ENCODE data around the gene ARRDC5.
"Not testable (repeated sequence)": the region's sequence is repeated elsewhere in the genome, so short reads cannot be mapped to it uniquely, and the experiment has no call there.

ARRDC5 gene

DNA sequence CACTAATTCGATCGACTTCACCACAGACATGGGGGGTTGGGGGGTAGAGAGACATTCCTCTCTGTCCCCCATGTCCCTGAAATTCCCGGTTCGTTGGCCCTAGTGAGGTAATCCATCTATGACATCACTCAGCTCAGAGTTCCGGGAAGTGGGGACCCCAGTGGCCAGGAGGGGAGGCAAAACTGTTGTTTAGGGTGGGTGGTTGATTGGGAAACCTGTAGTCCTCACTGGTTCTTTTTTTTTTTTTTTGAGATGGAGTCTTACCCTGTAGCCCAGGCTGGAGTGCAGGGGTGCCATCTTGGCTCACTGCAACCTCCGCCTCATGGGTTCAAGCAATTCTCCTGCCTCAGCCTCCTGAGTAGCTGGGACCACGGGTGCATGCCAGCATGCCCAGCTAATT is at the start of gene ARRDC5:
TSS of gene ARRDC5 (minus strand) at position 101 of the 400 bp plus-strand sequence. CDS start at position 30, 71 bp downstream.
- DNase-seq (ENCODE audit: low read depth, low spot score), result no peak

DNA sequence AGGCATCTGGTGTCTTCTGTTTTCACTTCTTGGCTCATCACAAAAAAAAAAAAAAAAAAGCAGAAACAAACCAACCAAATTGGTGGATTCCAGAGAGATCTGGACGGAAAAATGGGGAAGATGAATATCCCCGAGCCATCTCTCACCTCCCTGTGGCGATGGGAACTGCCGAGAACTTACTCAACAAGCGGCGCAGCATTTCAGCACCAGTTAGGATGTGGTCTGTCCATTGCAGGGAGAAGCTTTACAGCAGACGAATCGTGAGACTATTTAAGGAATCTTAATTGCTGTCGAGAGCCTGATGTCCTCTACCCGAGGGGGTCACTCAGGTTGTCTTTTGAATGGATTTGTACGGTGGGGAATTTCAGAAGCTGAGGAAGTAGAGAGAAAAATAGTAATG is 49.0 kb upstream of the ARRDC5 start:
- DNase-seq (ENCODE audit: low read depth, low spot score), result no peak

DNA sequence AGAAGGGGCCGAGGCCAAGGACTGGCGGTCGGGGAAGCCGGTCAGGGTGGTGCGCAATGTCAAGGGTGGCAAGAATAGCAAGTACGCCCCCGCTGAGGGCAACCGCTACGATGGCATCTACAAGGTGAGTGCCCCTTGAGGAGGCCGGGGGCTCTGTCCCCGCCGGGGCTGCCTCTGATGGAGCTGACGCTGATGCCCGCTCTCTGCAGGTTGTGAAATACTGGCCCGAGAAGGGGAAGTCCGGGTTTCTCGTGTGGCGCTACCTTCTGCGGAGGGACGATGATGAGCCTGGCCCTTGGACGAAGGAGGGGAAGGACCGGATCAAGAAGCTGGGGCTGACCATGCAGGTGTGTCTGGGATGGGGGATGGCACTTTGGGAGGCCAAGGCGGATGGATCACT is 48.0 kb upstream of the ARRDC5 start:
- not testable (repeated sequence) for DNase-seq (ENCODE audit: low read depth, low spot score)

DNA sequence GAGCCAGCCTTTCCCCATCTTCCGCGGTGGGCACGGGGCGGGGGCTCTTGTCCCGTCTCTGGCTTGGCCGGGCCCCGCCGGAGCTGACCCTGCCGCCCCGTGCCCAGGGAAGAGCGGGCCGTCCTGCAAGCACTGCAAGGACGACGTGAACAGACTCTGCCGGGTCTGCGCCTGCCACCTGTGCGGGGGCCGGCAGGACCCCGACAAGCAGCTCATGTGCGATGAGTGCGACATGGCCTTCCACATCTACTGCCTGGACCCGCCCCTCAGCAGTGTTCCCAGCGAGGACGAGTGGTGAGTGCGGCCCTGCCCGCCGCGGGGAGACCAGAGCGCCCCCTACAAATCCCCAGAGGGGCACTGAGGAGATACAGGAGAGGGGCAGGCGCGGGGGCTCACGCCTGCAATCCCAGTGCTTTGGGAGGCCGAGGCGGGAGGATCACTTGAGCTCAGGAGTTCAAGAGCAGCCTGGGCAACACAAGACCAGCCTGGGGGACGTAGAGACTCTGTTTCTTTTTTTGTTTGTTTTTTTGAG is 39.0 kb upstream of the ARRDC5 start:
- not testable (repeated sequence) for DNase-seq (ENCODE audit: low read depth, low spot score)

DNA sequence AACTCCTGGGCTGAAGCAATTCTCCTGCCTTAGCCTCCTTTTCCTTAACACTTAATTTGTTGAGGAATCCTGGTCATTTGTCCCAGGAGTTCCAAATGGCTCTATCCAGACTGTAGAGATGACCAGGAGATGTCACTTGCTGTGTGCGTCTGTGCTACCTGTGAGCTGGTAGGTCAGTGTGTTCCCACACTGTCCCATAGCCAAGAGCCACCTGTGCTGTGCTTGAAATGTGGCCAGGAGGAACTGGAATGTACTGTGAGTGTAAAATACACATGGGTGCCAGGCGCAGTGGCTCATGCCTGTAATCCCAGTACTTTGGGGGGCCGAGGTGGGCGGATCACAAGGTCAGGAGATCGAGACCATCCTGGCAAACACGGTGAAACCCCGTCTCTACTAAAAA is 36.8 kb upstream of the ARRDC5 start:
- DNase-seq (ENCODE audit: low read depth, low spot score), result no peak

DNA sequence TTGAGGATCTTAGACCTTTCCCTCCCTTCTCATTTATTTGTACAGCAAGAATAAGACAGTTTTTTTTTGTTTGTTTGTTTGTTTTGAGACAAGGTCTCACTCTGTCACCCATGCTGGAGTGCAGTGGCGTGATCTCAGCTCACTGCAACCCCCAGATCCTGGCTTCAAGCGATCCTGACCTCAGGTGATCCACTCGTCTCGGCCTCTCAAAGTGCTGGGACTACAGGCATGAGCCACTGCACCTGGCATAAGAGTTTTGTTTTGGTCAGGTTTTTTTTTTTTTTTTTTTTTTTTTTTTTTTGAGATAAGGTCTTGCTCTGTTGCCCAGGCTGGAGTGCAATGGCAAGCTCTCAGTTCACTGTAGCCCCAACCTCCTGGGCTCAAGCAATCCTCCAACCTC is 35.8 kb upstream of the ARRDC5 start:
- DNase-seq (ENCODE audit: low read depth, low spot score), result not testable (repeated sequence)

DNA sequence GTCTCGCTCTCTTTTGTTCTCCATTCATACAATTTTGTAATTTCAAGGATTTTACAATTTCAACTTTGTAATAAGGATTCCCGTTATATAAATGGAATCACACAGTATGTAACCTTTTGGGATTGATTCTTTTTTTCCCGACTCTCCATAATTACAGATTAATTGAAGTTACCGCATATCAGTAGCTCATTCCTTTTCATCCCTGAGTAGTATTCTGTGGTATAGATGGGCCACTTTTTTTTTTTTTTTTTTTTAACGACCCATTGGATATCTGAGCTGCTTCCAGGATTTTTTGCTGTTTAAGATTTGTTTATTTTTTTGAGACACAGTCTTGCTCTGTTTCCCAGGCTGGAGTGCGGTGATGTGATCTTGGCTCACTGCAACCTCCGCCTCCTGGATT is 34.4 kb upstream of the ARRDC5 start:
- DNase-seq (ENCODE audit: low read depth, low spot score), result no peak

DNA sequence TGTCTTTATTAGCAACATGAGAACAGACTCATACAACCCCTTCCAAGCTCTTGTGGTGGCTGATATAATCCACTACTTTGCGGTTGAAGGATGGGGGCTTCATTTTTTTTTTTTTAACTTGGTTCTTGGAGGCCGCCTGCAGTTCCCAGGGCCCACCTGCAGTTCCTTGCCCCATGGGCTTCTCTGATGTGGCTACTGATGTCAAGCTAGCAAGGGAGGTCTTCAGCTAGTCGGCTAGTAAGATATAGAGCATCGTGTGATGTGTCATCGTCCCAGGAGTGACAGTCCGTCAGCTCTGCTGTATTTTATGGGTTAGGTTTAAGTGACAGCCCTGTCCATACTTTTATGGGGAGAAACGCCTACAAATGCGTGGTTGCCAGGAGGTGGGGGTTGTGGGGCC is 32.7 kb upstream of the ARRDC5 start:
- no peak for DNase-seq (ENCODE audit: low read depth, low spot score)

DNA sequence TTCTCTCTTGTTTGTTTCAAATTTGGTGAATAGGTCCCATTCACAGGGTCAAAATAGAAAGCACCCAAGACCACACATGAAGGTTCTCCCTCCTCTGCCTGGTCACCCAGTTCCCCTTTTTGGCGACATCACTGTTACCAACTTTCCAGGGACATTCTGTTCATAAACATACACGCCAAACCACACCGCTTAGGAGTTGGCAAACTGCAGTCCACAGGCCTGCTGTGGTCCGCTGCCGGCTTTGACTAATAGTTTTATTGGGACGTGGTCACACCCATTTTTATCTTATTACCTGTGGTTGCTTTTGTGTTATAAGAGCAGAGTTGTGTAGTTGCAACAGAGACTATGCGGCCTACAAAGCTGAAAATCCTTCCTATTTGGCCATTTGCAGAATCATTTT is 30.8 kb upstream of the ARRDC5 start:
- no peak for DNase-seq (ENCODE audit: low read depth, low spot score)

DNA sequence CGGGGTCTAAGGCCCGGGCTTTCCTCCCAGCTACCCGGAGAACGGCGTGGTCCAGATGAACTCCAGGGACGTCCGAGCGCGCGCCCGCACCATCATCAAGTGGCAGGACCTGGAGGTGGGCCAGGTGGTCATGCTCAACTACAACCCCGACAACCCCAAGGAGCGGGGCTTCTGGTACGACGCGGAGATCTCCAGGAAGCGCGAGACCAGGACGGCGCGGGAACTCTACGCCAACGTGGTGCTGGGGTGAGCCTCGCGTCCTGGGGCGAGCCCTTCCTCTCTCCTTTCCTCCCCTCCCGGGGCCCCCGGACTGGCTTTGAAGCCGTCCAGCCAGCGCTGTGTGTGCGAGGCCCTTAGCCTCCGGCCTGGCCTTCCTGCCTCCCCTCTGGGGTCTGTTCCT is 30.0 kb upstream of the ARRDC5 start:
- no peak for DNase-seq (ENCODE audit: low read depth, low spot score)

DNA sequence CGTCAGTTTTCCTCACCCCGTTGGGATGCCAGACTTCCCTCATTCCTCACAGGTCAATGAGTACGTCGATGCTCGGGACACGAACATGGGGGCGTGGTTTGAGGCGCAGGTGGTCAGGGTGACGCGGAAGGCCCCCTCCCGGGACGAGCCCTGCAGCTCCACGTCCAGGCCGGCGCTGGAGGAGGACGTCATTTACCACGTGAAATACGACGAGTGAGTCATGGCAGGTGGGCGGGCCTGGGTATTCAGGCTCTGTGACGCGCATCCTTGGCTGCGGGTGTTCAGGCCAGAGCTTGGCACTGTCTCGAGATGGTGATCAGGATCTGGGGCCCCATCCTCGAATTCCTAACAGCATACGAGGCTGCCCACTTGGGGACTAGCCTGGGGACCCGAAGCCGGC is 28.0 kb upstream of the ARRDC5 start:
- no peak for DNase-seq (ENCODE audit: low read depth, low spot score)

DNA sequence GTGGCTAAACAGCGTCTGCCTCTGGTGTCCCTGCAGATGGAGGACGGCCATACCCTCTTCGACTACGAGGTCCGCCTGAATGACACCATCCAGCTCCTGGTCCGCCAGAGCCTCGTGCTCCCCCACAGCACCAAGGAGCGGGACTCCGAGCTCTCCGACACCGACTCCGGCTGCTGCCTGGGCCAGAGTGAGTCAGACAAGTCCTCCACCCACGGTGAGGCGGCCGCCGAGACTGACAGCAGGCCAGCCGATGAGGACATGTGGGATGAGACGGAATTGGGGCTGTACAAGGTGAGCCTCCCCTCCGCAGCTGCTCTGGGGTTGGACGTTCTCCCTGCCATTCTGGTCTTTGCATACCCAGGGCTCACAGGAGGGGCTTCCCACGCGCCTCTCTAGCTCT is 26.5 kb upstream of the ARRDC5 start:
- DNase-seq (ENCODE audit: low read depth, low spot score), result no peak

DNA sequence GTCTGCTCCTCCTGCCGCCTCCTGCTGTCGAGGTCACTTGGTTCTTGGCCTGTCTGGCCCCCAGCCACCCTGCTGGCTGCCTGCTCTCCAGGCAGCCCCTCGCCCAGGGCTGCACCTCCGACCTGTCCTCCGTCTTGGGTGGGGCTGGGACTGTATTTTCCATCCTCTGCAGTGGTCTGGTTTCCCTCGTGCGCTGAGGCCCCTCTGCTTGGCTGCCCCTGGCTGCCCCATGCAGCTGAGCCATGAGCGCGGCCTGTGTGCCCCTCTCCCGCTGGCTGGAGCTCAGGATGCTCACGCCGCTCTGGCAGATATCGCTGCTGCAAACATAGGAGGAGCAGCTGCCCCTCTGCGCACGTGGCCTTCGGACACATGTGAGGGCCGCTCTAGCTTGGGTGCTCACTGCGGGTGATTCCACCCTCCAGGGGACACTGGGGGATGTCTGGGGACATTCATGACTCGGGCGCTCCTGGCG is 20.6 kb upstream of the ARRDC5 start:
- no peak for DNase-seq (ENCODE audit: low read depth, low spot score)

DNA sequence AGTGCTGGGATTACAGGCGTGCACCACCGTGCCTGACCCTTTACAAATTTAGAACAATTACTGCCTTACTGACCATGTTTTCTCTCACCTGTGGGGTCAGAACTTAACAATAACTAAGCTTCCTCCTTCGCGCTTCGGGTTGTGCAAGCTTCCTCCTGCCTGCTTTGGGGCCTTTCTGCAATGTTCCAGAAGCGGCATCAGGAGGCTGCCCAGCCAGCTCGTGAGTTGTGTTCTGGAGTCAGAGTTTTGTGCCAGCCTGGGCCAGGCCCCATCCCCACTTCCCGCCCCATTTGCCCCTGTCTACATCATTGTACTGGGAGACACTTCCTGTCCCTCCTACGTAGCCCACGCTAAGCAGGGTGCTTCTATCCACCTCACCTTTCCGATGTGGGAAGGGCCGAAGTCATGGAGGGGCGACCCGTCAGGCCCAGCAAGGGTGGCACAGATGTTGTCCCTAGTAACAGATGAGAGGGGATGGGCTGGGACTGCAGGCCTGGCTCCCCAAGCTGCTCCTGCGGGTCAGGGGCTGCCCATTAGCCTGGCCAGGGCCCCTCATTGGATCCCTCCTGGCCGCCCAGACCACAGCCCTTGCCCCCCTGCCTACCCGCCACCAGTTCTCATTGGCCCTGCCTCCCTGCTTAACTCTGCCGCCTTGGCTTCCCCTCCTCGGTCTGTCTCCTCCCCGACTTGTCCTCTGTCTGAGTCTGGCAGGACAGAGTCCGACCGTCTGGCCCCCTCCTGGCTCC is 20.0 kb upstream of the ARRDC5 start:
- no peak for DNase-seq (ENCODE audit: low read depth, low spot score)

DNA sequence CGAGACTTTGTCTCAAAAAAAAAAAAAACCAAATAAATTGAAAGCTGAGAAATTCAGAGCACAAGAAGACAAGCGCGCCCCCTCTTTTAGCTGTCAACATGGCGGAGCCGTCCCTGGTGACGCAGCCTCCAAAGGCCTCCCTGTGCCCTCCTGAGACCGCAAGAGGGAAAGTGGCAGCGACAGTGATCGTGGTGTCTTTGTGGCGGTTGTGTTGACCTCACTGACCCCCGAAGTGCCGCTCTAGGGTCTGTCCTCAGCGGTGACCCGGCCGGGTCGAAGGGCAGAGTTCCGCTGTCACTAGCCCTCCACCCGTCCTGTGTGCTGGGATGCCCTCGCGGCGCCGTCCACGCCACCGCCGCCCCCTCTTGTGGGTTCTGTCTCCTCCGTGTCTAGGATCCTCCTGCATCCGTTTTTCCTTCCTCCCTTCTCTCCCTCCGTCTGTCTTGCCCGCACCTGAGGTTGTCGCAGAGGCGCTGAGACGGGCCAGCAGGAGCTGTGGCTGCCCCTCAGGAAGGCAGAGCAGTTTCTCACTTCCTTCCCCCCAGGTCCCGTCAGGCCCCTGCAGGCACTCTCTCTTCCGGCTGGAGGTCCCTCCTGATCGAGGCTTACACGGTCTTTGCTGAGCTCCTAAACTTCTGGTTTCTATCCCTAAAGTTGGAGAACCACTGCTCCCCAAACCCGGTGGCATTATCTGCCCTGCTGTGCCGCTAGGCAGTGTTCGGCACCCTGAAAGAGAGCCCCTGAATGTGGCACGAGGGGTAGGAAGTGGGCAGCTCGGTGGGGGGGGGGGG is 13.8 kb upstream of the ARRDC5 start:
- DNase-seq (ENCODE audit: low read depth, low spot score), result no peak

DNA sequence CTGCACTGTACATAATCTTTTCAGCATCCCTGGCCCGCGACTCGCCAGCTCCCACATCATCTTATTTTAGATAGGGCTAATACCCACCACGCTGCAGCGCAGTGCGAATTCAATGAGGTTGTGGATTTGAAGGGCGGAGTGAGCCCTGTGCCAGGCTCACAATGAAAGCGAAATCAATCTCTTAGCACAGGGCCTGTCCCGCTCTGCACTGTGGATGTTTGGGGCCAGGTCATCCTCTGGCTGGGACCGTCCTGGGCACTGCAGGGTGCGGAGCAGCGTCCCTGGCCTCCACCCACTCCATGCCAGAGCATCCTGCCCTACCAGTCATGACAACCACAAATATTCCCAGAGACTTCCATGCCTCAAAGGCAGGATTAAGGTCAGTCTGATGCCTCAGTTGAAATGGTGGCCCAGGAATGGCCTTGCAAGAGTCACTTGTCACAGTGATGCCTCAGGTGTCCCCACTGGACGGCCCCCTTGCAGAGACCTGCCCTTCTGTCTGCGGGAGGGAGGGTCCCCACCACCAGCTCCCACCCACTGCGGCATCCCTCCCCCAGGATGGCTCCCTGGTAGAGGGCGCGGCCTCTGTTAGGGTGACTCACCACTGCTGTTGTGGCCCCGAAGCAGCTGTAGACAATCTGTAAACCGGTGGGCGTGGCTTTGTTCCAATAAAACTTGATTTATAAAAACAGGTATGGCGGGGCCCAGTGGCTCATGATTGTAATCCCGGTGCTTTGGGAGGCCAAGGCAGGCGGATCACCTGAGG is 12.2 kb upstream of the ARRDC5 start:
- no peak for DNase-seq (ENCODE audit: low read depth, low spot score)

DNA sequence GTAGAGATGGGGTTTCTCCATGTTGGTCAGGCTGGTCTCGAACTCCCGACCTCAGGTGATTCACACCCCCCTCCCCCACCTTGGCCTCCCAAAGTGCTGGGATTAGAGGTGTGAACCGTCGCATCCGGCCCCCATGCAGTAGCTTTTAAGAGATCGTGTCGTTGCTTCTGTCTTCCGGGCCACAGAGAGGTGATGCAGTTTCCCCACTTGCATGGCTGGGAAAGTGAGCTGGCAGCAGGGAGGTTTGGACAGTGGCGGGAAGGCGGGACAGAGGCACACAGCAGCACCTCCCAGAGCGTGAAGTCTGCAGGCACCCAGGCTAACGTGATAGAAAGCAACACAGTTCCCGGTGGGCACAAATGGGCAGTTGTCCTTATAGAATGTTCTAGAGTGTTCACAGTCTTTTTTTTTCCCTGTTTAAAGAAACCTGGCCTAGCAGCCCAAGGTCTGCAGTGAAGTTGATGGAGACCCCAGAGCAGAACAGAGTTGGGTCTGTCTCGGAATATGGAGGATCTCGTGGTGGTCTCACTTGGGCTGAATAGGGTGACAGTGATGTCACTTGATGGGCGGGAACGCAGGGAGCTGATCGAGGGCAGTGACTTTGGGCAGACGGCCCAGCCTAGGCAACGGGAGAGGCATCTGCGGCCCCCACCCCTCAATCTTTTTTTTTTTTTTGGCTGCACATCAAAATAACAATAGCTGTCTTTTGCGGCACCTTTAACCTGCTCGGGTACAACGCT is 11.5 kb upstream of the ARRDC5 start:
- no peak for DNase-seq (ENCODE audit: low read depth, low spot score)

DNA sequence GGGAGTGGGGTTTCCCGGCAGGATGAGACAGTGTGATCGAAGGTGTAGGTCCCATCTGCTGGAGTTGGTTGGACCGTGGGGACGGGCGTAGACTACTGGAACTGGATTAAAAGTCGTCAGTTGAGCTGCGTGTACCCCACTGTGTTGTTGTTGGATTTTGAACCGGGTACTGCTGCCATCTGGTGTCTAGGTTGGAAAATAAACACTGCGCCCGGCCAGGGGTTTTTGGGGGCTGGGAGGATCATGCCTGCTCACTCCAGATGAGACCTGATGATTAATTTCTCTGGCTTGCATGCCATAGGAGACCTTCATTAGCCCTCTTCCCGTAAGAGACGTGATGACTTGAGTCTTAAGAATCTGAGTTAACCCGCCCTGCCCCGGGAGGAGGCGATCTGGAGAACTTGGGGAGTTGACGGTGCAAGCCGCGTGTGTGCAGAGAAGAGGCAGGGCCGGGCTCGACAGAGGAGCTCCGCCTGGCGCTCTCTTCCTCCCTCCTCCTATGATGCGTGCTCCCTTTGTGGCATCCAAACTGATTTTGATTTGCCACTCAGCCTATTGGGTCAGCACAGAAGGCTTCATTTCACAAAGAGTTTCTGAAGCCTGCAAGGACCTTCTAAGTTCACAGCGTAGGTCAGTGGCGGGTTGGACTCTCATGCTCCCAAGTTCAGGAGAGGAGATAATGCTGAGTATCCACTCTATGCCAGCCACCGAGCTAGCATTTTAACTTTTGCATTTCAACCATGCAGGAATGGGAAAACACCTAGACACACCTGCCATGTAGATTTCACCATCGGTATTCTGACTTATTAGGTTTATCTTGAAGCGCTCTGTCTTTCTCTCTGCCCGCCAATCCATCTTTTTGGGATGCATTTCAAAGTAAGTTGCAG is 9.3 kb upstream of the ARRDC5 start:
- no peak for DNase-seq (ENCODE audit: low read depth, low spot score)

DNA sequence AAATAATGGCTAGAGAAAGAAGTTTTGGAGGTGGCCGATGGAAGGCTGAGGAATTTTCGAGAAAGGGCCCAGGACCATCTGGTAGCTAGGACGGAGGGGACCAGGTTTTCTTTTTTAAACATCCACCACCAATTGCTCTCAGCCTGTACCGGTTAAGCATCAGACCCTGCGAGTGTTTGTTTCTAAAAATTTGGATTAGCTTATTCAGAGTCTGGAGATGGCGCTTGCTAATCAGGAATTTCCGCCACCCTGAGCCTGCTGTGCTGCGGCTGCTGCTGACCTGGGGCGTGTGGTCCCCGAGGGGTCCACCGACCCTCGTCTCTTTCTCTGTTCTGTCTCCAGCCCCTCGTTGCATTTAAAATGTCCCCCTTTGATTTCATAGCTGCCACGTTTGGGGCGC is 8.6 kb upstream of the ARRDC5 start:
- DNase-seq (ENCODE audit: low read depth, low spot score), result no peak

DNA sequence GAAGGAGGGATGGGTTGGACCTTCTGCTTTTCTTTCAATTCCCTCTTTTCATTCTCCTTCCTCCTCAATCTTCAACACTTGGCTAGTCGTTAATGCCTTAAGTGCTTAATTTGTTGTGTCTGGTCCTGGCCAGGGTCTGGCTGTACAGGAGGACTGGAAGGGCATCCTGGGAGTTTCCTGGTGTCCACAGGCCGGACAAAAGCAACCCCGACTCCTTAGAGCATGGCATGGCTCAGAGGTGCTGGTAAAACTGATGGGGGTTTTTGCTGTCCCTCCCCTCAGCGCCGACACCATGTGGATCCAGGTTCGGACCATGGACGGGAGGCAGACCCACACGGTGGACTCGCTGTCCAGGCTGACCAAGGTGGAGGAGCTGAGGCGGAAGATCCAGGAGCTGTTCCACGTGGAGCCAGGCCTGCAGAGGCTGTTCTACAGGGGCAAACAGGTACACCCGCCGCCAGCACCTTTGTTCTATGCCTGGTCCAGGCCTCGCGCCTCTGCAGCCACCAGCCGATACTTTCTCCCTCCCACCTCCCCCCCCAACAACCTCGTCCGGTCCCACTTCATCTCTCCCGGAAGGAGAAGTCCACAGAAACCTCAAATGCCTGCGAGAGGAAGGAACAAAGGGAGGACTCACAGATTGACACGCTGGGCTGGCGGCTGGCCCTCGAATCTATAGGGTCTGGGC is 8.0 kb upstream of the ARRDC5 start:
- DNase-seq (ENCODE audit: low read depth, low spot score), result no peak

Data from iPS DF 19.7 (cell line).